Smooth muscle cell of the pulmonary artery (primary cell): ENCODE results near the gene TSSC4. TPM values are rescaled to one million over a fixed set of nuclear protein-coding genes. Genes with fewer than 3 reads are reported as not detected.

Source experiments
- total RNA-seq: library from RNA; depleted of rRNA; stranded (reverse); fragments of >200 nt; gene quantifications from 2 replicates; pipeline ENCODE4 v1.2.3, GENCODE V29; 2014

The TSSC4 gene
- 38.7 and 49.4 TPM in 2 replicates for total RNA-seq

GRCh38 chr11:2400069-2400761 is at the start of gene TSSC4:
Gene TSSC4 (plus strand): TSS chr11:2400750. CDS start chr11:2402634, 1,884 bp downstream.

GRCh38 chr11:2376751-2377451 is 23.6 kb upstream of the TSSC4 start, which contains the start of gene CD81:
Gene CD81 (plus strand): TSS chr11:2377310. CDS start chr11:2377550, 240 bp downstream.

GRCh38 chr11:2443881-2444820 is 43.6 kb downstream of the TSSC4 start, which contains the start of gene TRPM5:
Gene TRPM5 (minus strand): TSS chr11:2444514. CDS start chr11:2423036, 21,478 bp downstream.

GRCh38 chr11:2444821-2445745 is 44.5 kb downstream of the TSSC4 start, which contains the start of gene KCNQ1:
Gene KCNQ1 (plus strand): TSS chr11:2445008. CDS start chr11:2445099, 91 bp downstream.

Other genes with a start within 250 kb of the TSSC4 start
- not detected in 2 replicates for gene INS, start 239.5 kb upstream of the TSSC4 start, total RNA-seq
- not detected in 2 replicates for gene TH, start 228.9 kb upstream of the TSSC4 start, total RNA-seq
- gene ASCL2, start 130.2 kb upstream of the TSSC4 start, total RNA-seq, result not detected in 2 replicates
- gene C11orf21, start 98.8 kb upstream of the TSSC4 start, total RNA-seq, result 0.07 and 0.20 TPM in 2 replicates
- 0.46 TPM in 1 of 2 replicates, not detected in the other for gene TSPAN32, start 98.7 kb upstream of the TSSC4 start, total RNA-seq
- gene CD81, start 23.4 kb upstream of the TSSC4 start, total RNA-seq, result 624 and 818 TPM in 2 replicates
- not detected in 2 replicates for gene TRPM5, start 43.8 kb downstream of the TSSC4 start, total RNA-seq
- not detected in 2 replicates for gene KCNQ1, start 44.3 kb downstream of the TSSC4 start, total RNA-seq